Activated CD4-positive, alpha-beta T cell treated with anti-CD3 and anti-CD28 coated beads, Interleukin-2, amount 50 U/mL, for 4 hours (primary cell): ENCODE results near the gene SLC43A3.

ENCODE experiments used
- DNase-seq, 2 experiments: peaks; one replicate each; pipeline ENCODE4 v3.0.0-alpha.2; 2020

The SLC43A3 gene

GRCh38 chr11:57426929-57427726 is at the start of gene SLC43A3:
Gene SLC43A3 (minus strand): TSS chr11:57427121. CDS start chr11:57426172, 949 bp downstream.
- peak; percentile 64 to 71 for DNase-seq

GRCh38 chr11:57476047-57476756 is 49.3 kb upstream of the SLC43A3 start:
- peak; percentile 8 to 11 for DNase-seq

GRCh38 chr11:57475671-57476046 is 48.7 kb upstream of the SLC43A3 start:
- DNase-seq = no peak

- DNase-seq = no peak
Measured at GRCh38 chr11:57475191-57475590, 48.3 kb upstream of the SLC43A3 start.

GRCh38 chr11:57474803-57475115 is 47.8 kb upstream of the SLC43A3 start:
- no peak for DNase-seq

- DNase-seq = peak in 1 of 2 experiments; percentile 9
Measured at GRCh38 chr11:57474017-57474802, 47.3 kb upstream of the SLC43A3 start.

GRCh38 chr11:57473285-57473841 is 46.4 kb upstream of the SLC43A3 start:
- DNase-seq = no peak

- DNase-seq = no peak
Measured at GRCh38 chr11:57471496-57471895, 44.6 kb upstream of the SLC43A3 start.

GRCh38 chr11:57469268-57469667 is 42.3 kb upstream of the SLC43A3 start:
- DNase-seq = no peak

GRCh38 chr11:57468276-57468675 is 41.4 kb upstream of the SLC43A3 start:
- no peak for DNase-seq

GRCh38 chr11:57467508-57468157 is 40.7 kb upstream of the SLC43A3 start:
- DNase-seq = no peak

- no peak for DNase-seq
Measured at GRCh38 chr11:57466680-57467079, 39.8 kb upstream of the SLC43A3 start.

- DNase-seq = no peak
Measured at GRCh38 chr11:57464539-57465181, 37.7 kb upstream of the SLC43A3 start.

GRCh38 chr11:57463671-57464538 is 37.0 kb upstream of the SLC43A3 start:
- DNase-seq = no peak

- no peak for DNase-seq
Measured at GRCh38 chr11:57462597-57462996, 35.7 kb upstream of the SLC43A3 start.

GRCh38 chr11:57461841-57462489 is 35.0 kb upstream of the SLC43A3 start:
- DNase-seq = no peak

- peak in 1 of 2 experiments; percentile 9 for DNase-seq
Measured at GRCh38 chr11:57460758-57461749, 34.1 kb upstream of the SLC43A3 start.

- peak; percentile 13 to 17 for DNase-seq
Measured at GRCh38 chr11:57460022-57460757, 33.3 kb upstream of the SLC43A3 start, which contains the start of gene RTN4RL2. Gene RTN4RL2 (plus strand): TSS chr11:57460528. CDS start chr11:57460866, 338 bp downstream.
